IMR-90 (cell line): ENCODE results near the gene ZNF763. TPM values are rescaled to one million over a fixed set of nuclear protein-coding genes. Genes with fewer than 3 reads are reported as not detected.

Experiments used
- ATAC-seq: fragments of 200-7000 bp; cut with Tn5 transposase; 2 replicates; pipeline ENCODE4 v1.9.1; 2020; ENCODE audit warnings: low read depth, mild to moderate bottlenecking, moderate library complexity
- BruUV-seq: library from RNA; stranded (reverse); fragments of 400-500 nt; replicated peaks from 2 replicates; lab custom pipeline; 2021; lab: Mats Ljungman, UMichigan
- CTCF ChIA-PET: fragments of 300-600 bp; formaldehyde crosslinking; extraction: SDS; loops from one replicate; lab custom pipeline; 2021; ENCODE audit warnings: antibody characterized with exemption; lab: Yijun Ruan, JAX
- POLR2A ChIA-PET: fragments of 300-600 bp; sonication (Branson Sonifier 250); formaldehyde crosslinking; loops from one replicate; lab custom pipeline; 2022; ENCODE audit warnings: antibody characterized with exemption; ENCODE audit not compliant: unreplicated experiment; lab: Charles Lee
- DNase-seq: peaks from one replicate; pipeline ENCODE4 v3.0.0; 2013
- H2AFZ ChIP-seq: replicated peaks from 2 replicates; pipeline ENCODE3; 2013; ENCODE audit warnings: low read length, mild to moderate bottlenecking; ENCODE audit not compliant: poor library complexity
- H2AK5ac ChIP-seq: 2 replicates; pipeline ENCODE4 v1.6.1; 2013; ENCODE audit warnings: low read depth, low read length, inconsistent platforms
- H2AK9ac ChIP-seq: replicated peaks from 2 replicates; pipeline ENCODE3; 2013; ENCODE audit warnings: mild to moderate bottlenecking, low read depth, low read length, moderate library complexity; ENCODE audit not compliant: poor library complexity
- H2BK120ac ChIP-seq: 2 replicates; pipeline ENCODE4 v1.6.1; 2013; ENCODE audit warnings: low read depth, low read length, inconsistent platforms
- H2BK15ac ChIP-seq: 3 replicates; pipeline ENCODE4 v1.6.1; 2013; ENCODE audit warnings: low read depth, low read length, inconsistent platforms
- H2BK20ac ChIP-seq: 2 replicates; pipeline ENCODE4 v1.6.1; 2013; ENCODE audit warnings: low read depth, mild to moderate bottlenecking, inconsistent platforms, low read length, moderate library complexity
- H2BK5ac ChIP-seq: 2 replicates; pipeline ENCODE4 v1.6.1; 2013; ENCODE audit warnings: mild to moderate bottlenecking, low read depth, low read length, inconsistent platforms; ENCODE audit not compliant: poor library complexity, severe bottlenecking
- H3K14ac ChIP-seq: replicated peaks from 2 replicates; pipeline ENCODE4 v1.6.1; 2013; ENCODE audit warnings: low read depth, low read length, inconsistent platforms
- H3K18ac ChIP-seq: 2 replicates; pipeline ENCODE4 v1.6.1; 2013; ENCODE audit warnings: low read depth, low read length, control low read depth
- H3K23ac ChIP-seq: 2 replicates; pipeline ENCODE4 v1.6.1; 2013; ENCODE audit warnings: low read depth, low read length, inconsistent platforms
- H3K27ac ChIP-seq: 2 replicates; pipeline ENCODE4 v1.5.1; 2013; ENCODE audit warnings: mild to moderate bottlenecking, control low read depth, low read length; ENCODE audit not compliant: insufficient read depth
- H3K27me3 ChIP-seq: 2 replicates; pipeline ENCODE4 v1.6.1; 2013; ENCODE audit warnings: low read length; ENCODE audit not compliant: control insufficient read depth, insufficient read depth
- H3K36me3 ChIP-seq: 2 replicates; pipeline ENCODE4 v1.6.1; 2013; ENCODE audit warnings: low read length, mixed read lengths; ENCODE audit not compliant: control insufficient read depth, insufficient read depth
- H3K4ac ChIP-seq: 2 replicates; pipeline ENCODE4 v1.6.1; 2013; ENCODE audit warnings: low read depth, low read length, inconsistent platforms
- H3K4me1 ChIP-seq: 2 replicates; pipeline ENCODE4 v1.6.1; 2013; ENCODE audit warnings: low read length, mixed read lengths; ENCODE audit not compliant: control insufficient read depth, insufficient read depth
- H3K4me2 ChIP-seq: 2 replicates; pipeline ENCODE4 v1.6.1; 2013; ENCODE audit warnings: low read depth, mild to moderate bottlenecking, control low read depth, low read length, moderate library complexity
- H3K4me3 ChIP-seq: 2 replicates; pipeline ENCODE4 v1.5.1; 2013; ENCODE audit warnings: low read depth, mild to moderate bottlenecking, control low read depth, low read length, moderate library complexity; ENCODE audit not compliant: insufficient read depth
- H3K56ac ChIP-seq: 2 replicates; pipeline ENCODE4 v1.6.1; 2013; ENCODE audit warnings: low read length, inconsistent platforms; ENCODE audit not compliant: insufficient read depth; ENCODE audit errors: extremely low read depth
- H3K79me1 ChIP-seq, 2 experiments: 2 replicates each; pipeline ENCODE4 v1.6.1; 2013; ENCODE audit warnings: low read length in 2 of 2, inconsistent platforms in 1 of 2, low read depth in 1 of 2
- H3K9ac ChIP-seq: 2 replicates; pipeline ENCODE4 v1.6.1; 2013; ENCODE audit warnings: low read depth, low read length, control low read depth
- H3K9me1 ChIP-seq: 2 replicates; pipeline ENCODE4 v1.6.1; 2013; ENCODE audit warnings: low read length, inconsistent platforms; ENCODE audit not compliant: insufficient read depth
- H3K9me3 ChIP-seq: 2 replicates; pipeline ENCODE4 v1.6.1; 2013; ENCODE audit warnings: low read length; ENCODE audit not compliant: control insufficient read depth, insufficient read depth
- H4K20me1 ChIP-seq: 2 replicates; pipeline ENCODE4 v1.6.1; 2013; ENCODE audit warnings: low read length, inconsistent platforms; ENCODE audit not compliant: insufficient read depth
- H4K5ac ChIP-seq: 2 replicates; pipeline ENCODE4 v1.6.1; 2013; ENCODE audit warnings: mild to moderate bottlenecking, low read depth, low read length, control low read depth
- H4K8ac ChIP-seq, 2 experiments: 2 replicates each; pipeline ENCODE4 v1.6.1; 2013; ENCODE audit warnings: low read depth in 2 of 2, low read length in 2 of 2, control low read depth in 1 of 2, inconsistent platforms in 1 of 2
- H4K91ac ChIP-seq: 2 replicates; pipeline ENCODE4 v1.6.1; 2013; ENCODE audit warnings: low read depth, low read length, inconsistent platforms; ENCODE audit not compliant: insufficient read depth
- BHLHE40 ChIP-seq: fragments of 150-350 bp; IDR thresholded peaks from 2 replicates; pipeline ENCODE4 v1.6.1; 2016; ENCODE audit warnings: mild to moderate bottlenecking, low read depth, low read length
- CEBPB ChIP-seq: IDR thresholded peaks from 2 replicates; pipeline ENCODE4 v1.6.1; 2012; ENCODE audit warnings: low read depth, low read length, improper control_type of control experiment
- CHD1 ChIP-seq: IDR thresholded peaks from 2 replicates; pipeline ENCODE4 v1.6.1; 2012; ENCODE audit warnings: low read depth, low read length, improper control_type of control experiment
- MAFK ChIP-seq: IDR thresholded peaks from 2 replicates; pipeline ENCODE4 v1.6.1; 2012; ENCODE audit warnings: low read depth, low read length, improper control_type of control experiment
- MAZ ChIP-seq: IDR thresholded peaks from 2 replicates; pipeline ENCODE4 v1.6.1; 2012; ENCODE audit warnings: low read depth, mild to moderate bottlenecking, low read length, improper control_type of control experiment, moderate library complexity, borderline replicate concordance
- MXI1 ChIP-seq: IDR thresholded peaks from 2 replicates; pipeline ENCODE4 v1.6.1; 2012; ENCODE audit warnings: low read depth, mild to moderate bottlenecking, low read length, moderate library complexity, borderline replicate concordance
- POLR2A ChIP-seq: IDR thresholded peaks from 2 replicates; pipeline ENCODE4 v1.6.1; 2012; ENCODE audit warnings: mild to moderate bottlenecking, low read depth, low read length
- RAD21 ChIP-seq: IDR thresholded peaks from 2 replicates; pipeline ENCODE4 v1.6.1; 2012; ENCODE audit warnings: low read length, improper control_type of control experiment
- RCOR1 ChIP-seq: IDR thresholded peaks from 2 replicates; pipeline ENCODE4 v1.6.1; 2012; ENCODE audit warnings: mild to moderate bottlenecking, low read length, improper control_type of control experiment; ENCODE audit not compliant: insufficient replicate concordance
- RFX5 ChIP-seq: IDR thresholded peaks from 2 replicates; pipeline ENCODE4 v1.8.0; 2012; ENCODE audit warnings: low read depth, mild to moderate bottlenecking, low read length, moderate library complexity
- WGBS, 2 experiments: methylation state at CpG; one replicate each; pipeline versions ENCODE4 v1.1.5 to v1.1.7; 2013; ENCODE audit warnings: missing lambda C conversion rate in 2 of 2; ENCODE audit not compliant: insufficient read length in 1 of 2; ENCODE audit errors: extremely low coverage in 2 of 2; 5-methylcytosine and 5-hydroxymethylcytosine counted together
- dilution Hi-C: fragments of 300-500 bp; cut with HindIII; formaldehyde crosslinking; loops from one replicate; pipeline ENCODE4 v1.14.3; 2018; ENCODE audit warnings: low sequenced_read_pairs; ENCODE audit not compliant: unreplicated experiment
- in situ Hi-C: fragments of 300-500 bp; cut with MboI; formaldehyde crosslinking; loops from 3 replicates; pipeline ENCODE4 v1.14.3; 2019; ENCODE audit warnings: low sequenced_read_pairs, inconsistent platforms, mixed read lengths
- intact Hi-C: fragments of 100-400 bp; cut with micrococcal nuclease; formaldehyde crosslinking; loops from 2 replicates; pipeline ENCODE4 v1.10.0; 2022
- polyA plus RNA-seq, 3 experiments: library from polyadenylated mRNA; depleted of rRNA; stranded (reverse); fragments of >200 nt; gene quantifications; 2 replicates each; pipeline ENCODE4 v1.2.3, GENCODE V29; 2012; ENCODE audit warnings: low replicate concordance in 1 of 3
- total RNA-seq: library from RNA; depleted of rRNA; stranded (reverse); fragments of >200 nt; gene quantifications from 2 replicates; pipeline ENCODE4 v1.2.3, GENCODE V29; 2012
- TF ChIP-seq, protein P1 (sequence below): conservative IDR thresholded peaks from 2 replicates; pipeline ENCODE4 v1.5.1; 2012; ENCODE audit warnings: mild to moderate bottlenecking, low read depth, low read length, improper control_type of control experiment
- TF ChIP-seq, protein P2 (sequence below): fragments of 150-350 bp; IDR thresholded peaks from 2 replicates; pipeline ENCODE4 v1.6.1; 2017; ENCODE audit warnings: mild to moderate bottlenecking, antibody characterized with exemption, low read length, low read depth
- TF ChIP-seq, protein P3 (sequence below): fragments of 150-350 bp; IDR thresholded peaks from 2 replicates; pipeline ENCODE4 v1.6.1; 2016; ENCODE audit warnings: low read depth, mild to moderate bottlenecking, low read length, moderate library complexity, borderline replicate concordance

ZNF763 gene
- total and polyA plus RNA-seq, 2 of the 4 experiments (the other 2 are of a cell fraction), result 0.90 to 0.94 TPM

DNA sequence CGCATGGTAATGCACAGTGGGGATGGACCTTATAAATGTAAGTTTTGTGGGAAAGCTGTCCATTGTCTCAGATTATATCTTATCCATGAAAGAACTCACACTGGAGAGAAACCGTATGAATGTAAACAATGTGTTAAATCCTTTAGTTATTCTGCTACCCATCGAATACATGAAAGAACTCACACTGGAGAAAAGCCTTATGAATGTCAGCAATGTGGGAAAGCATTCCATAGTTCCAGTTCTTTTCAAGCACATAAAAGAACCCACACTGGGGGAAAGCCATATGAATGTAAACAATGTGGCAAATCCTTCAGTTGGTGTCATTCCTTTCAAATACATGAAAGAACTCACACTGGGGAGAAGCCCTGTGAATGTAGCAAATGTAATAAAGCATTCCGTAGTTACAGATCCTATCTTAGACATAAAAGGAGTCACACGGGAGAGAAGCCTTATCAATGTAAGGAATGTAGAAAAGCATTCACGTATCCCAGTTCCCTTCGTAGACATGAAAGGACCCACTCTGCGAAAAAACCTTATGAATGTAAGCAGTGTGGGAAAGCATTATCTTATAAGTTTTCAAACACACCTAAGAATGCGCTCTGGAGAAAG lies 13.8 kb downstream of the ZNF763 start:
- no peaks in the 10 kb centered on the region for H3K27me3 ChIP-seq
- BruUV-seq, result no TSS peak

More for the DNA sequence above, 13.8 kb downstream of the ZNF763 start:
- no peak overlapping the region for H3K27ac ChIP-seq
- ChIA-PET CTCF (no interaction called here), POLR2A (no interaction called here)
- H2BK120ac ChIP-seq, result no peak overlapping the region
- H4K91ac ChIP-seq, result no peak overlapping the region
- DNase-seq, result no peak
- H2AFZ ChIP-seq, result no peak overlapping the region
- H3K18ac ChIP-seq, result no peak overlapping the region
- ATAC-seq, result no peak
- H3K56ac ChIP-seq, result no peak overlapping the region
- H4K5ac ChIP-seq, result no peak overlapping the region
- no peaks in the 10 kb centered on the region for H3K9me1 ChIP-seq
- no peak overlapping the region for H4K8ac ChIP-seq
- H4K20me1 ChIP-seq, result no peaks in the 10 kb centered on the region
- in situ Hi-C loops (no loop called here), dilution Hi-C loops (no loop called here), intact Hi-C loops (no loop called here)
- H3K79me1 ChIP-seq, result no peaks in the 10 kb centered on the region
- WGBS, 2 experiments, result no CpG with 5 or more reads among the region's 9 CpGs
- no peak overlapping the region for H2BK5ac ChIP-seq
- H3K4ac ChIP-seq, result no peak overlapping the region
- H3K36me3 ChIP-seq, result peaks cover 4% of the 10 kb centered on the region; the same call in 1 of the 2 replicates
- H3K23ac ChIP-seq, result no peak overlapping the region
- no peak overlapping the region for H2BK20ac ChIP-seq
- H3K4me1 ChIP-seq, result no peaks in the 10 kb centered on the region
- no peak overlapping the region for H3K9ac ChIP-seq
- TF ChIP-seq, protein P1, sequence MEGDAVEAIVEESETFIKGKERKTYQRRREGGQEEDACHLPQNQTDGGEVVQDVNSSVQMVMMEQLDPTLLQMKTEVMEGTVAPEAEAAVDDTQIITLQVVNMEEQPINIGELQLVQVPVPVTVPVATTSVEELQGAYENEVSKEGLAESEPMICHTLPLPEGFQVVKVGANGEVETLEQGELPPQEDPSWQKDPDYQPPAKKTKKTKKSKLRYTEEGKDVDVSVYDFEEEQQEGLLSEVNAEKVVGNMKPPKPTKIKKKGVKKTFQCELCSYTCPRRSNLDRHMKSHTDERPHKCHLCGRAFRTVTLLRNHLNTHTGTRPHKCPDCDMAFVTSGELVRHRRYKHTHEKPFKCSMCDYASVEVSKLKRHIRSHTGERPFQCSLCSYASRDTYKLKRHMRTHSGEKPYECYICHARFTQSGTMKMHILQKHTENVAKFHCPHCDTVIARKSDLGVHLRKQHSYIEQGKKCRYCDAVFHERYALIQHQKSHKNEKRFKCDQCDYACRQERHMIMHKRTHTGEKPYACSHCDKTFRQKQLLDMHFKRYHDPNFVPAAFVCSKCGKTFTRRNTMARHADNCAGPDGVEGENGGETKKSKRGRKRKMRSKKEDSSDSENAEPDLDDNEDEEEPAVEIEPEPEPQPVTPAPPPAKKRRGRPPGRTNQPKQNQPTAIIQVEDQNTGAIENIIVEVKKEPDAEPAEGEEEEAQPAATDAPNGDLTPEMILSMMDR, result no peak
- TF ChIP-seq RFX5 (no peak), MXI1 (no peak), CHD1 (no peak), BHLHE40 (no peak), MAZ (no peak), CEBPB (no peak), POLR2A (no peak), MAFK (no peak), RAD21 (no peak), RCOR1 (no peak)
- TF ChIP-seq, protein P2, sequence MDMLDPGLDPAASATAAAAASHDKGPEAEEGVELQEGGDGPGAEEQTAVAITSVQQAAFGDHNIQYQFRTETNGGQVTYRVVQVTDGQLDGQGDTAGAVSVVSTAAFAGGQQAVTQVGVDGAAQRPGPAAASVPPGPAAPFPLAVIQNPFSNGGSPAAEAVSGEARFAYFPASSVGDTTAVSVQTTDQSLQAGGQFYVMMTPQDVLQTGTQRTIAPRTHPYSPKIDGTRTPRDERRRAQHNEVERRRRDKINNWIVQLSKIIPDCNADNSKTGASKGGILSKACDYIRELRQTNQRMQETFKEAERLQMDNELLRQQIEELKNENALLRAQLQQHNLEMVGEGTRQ, result no peak
- TF ChIP-seq, protein P3, sequence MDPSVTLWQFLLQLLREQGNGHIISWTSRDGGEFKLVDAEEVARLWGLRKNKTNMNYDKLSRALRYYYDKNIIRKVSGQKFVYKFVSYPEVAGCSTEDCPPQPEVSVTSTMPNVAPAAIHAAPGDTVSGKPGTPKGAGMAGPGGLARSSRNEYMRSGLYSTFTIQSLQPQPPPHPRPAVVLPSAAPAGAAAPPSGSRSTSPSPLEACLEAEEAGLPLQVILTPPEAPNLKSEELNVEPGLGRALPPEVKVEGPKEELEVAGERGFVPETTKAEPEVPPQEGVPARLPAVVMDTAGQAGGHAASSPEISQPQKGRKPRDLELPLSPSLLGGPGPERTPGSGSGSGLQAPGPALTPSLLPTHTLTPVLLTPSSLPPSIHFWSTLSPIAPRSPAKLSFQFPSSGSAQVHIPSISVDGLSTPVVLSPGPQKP, result no peak
- H3K4me3 ChIP-seq, result no peak overlapping the region
- peaks cover 56% of the 10 kb centered on the region for H3K9me3 ChIP-seq
- H2BK15ac ChIP-seq, result no peak overlapping the region
- no peak overlapping the region for H2AK9ac ChIP-seq
- no peak overlapping the region for H2AK5ac ChIP-seq
- H3K14ac ChIP-seq, result no peak overlapping the region
- H3K4me2 ChIP-seq, result no peak overlapping the region
